ENCODE data around the gene PRDM5.

GRCh38 chr4:120902925-120903324 is 19.6 kb downstream of the PRDM5 start:
- TF ChIP-seq CTCF (conservative IDR thresholded peaks at IDR 0.05 in 1 of 2, IDR thresholded peaks at IDR 0.05 in 1 of 2; ENCODE audit: low read depth in 1 of 2, low read length in 2 of 2) = no peak
- TF ChIP-seq EZH2 (IDR thresholded peaks at IDR 0.05; ENCODE audit: low read length, missing control alignments) = no peak

Data from fibroblast of lung (primary cell).